Esophagus squamous epithelium (tissue), 4 donors: ENCODE measurements around the gene AKAP12.

Experiments
- CTCF ChIP-seq, 6 experiments: fragments of 450-650 bp in 4 of 6; fragments of 200-600 bp in 2 of 6; sonication (generic) in 2 of 6; IDR thresholded peaks; one replicate each; pipeline ENCODE4 v1.5.1; 2016 to 2019; ENCODE audit warnings: antibody characterized with exemption in 6 of 6, mild to moderate bottlenecking in 4 of 6, moderate library complexity in 4 of 6
- POLR2A ChIP-seq, 4 donors: fragments of 450-650 bp; IDR thresholded peaks; one replicate each; pipeline ENCODE4 v1.6.1; 2017; ENCODE audit warnings: antibody characterized with exemption in 4 of 4, mild to moderate bottlenecking in 4 of 4, moderate library complexity in 3 of 4

GRCh38 chr6:151388236-151388635, 148.5 kb downstream of the AKAP12 start:
- no peak for TF ChIP-seq CTCF (IDR thresholded peaks at IDR 0.05)
- TF ChIP-seq POLR2A (IDR thresholded peaks at IDR 0.05), result no peak
